GM12872 (cell line): ENCODE results near the gene TNFRSF8.

Source experiments
- CTCF ChIP-seq: IDR thresholded peaks from 3 replicates; pipeline ENCODE4 v1.5.1; 2011; ENCODE audit warnings: low read depth, mild to moderate bottlenecking, low read length, moderate library complexity; ENCODE audit not compliant: insufficient read depth

The TNFRSF8 gene

GRCh38 chr1:12034381-12034801 lies 28.7 kb upstream of the TNFRSF8 start:
- TF ChIP-seq CTCF = no peak

GRCh38 chr1:12035312-12035711 lies 27.8 kb upstream of the TNFRSF8 start:
- TF ChIP-seq CTCF = no peak

GRCh38 chr1:12037486-12038355 lies 25.4 kb upstream of the TNFRSF8 start:
- TF ChIP-seq CTCF = no peak

GRCh38 chr1:12038356-12039163 lies 24.5 kb upstream of the TNFRSF8 start:
- no peak for TF ChIP-seq CTCF

GRCh38 chr1:12039164-12039525 lies 24.0 kb upstream of the TNFRSF8 start:
- TF ChIP-seq CTCF = no peak

GRCh38 chr1:12040457-12041051 lies 22.5 kb upstream of the TNFRSF8 start:
- no peak for TF ChIP-seq CTCF

GRCh38 chr1:12046749-12047119 lies 16.4 kb upstream of the TNFRSF8 start:
- no peak for TF ChIP-seq CTCF
